Lung (tissue), 12 donors: ENCODE results near the gene GPS2. TPM values are rescaled to one million over a fixed set of nuclear protein-coding genes. Genes with fewer than 3 reads are reported as not detected.

Source experiments
- ATAC-seq: fragments of 200-7000 bp; cut with Tn5 transposase; one replicate; pipeline ENCODE4 v1.9.1; 2020; ENCODE audit warnings: moderate number of reproducible peaks; ENCODE audit not compliant: insufficient read depth, low FRiP score
- DNase-seq, 3 donors: peaks; one replicate each; pipeline ENCODE4 v3.0.0-alpha.2; 2013 to 2017
- H3K27ac ChIP-seq, 2 donors: one replicate each; pipeline ENCODE4 v1.5.1; 2013; ENCODE audit warnings: mild to moderate bottlenecking in 2 of 2, moderate library complexity in 2 of 2, control low read depth in 1 of 2, inconsistent platforms in 1 of 2, low read depth in 1 of 2, low read length in 1 of 2
- H3K27me3 ChIP-seq, 3 donors: one replicate each; pipeline ENCODE4 v1.5.1; 2013; ENCODE audit warnings: low read length in 2 of 3; ENCODE audit not compliant: control insufficient read depth in 3 of 3, insufficient read depth in 3 of 3
- H3K36me3 ChIP-seq, 4 donors: one replicate each; pipeline ENCODE4 v1.5.1; 2013; ENCODE audit warnings: low read length in 4 of 4, mild to moderate bottlenecking in 1 of 4, moderate library complexity in 1 of 4; ENCODE audit not compliant: control insufficient read depth in 4 of 4, insufficient read depth in 4 of 4
- H3K4me1 ChIP-seq, 5 donors: one replicate each; pipeline ENCODE4 v1.5.1; 2013; ENCODE audit warnings: low read length in 5 of 5, mild to moderate bottlenecking in 2 of 5, moderate library complexity in 1 of 5; ENCODE audit not compliant: control insufficient read depth in 5 of 5, insufficient read depth in 5 of 5
- H3K4me3 ChIP-seq: one replicate; pipeline ENCODE4 v1.5.1; 2013; ENCODE audit warnings: mild to moderate bottlenecking, control low read depth, moderate library complexity
- H3K9ac ChIP-seq, 2 donors: one replicate each; pipeline ENCODE4 v1.5.1; 2013; ENCODE audit warnings: low read length in 2 of 2, control low read depth in 1 of 2; ENCODE audit not compliant: insufficient read depth in 1 of 2
- H3K9me3 ChIP-seq, 4 donors: one replicate each; pipeline ENCODE4 v1.5.1; 2013; ENCODE audit warnings: low read length in 3 of 4, mild to moderate bottlenecking in 1 of 4, moderate library complexity in 1 of 4; ENCODE audit not compliant: control insufficient read depth in 4 of 4, insufficient read depth in 3 of 4
- WGBS, 2 donors: extraction: QIAGEN DNeasy Blood & Tissue Kit; methylation state at CpG; one replicate each; pipeline ENCODE4 v1.1.7; 2013; 5-methylcytosine and 5-hydroxymethylcytosine counted together
- polyA plus RNA-seq, 2 donors: library from polyadenylated mRNA; stranded (reverse); fragments of 200-250 nt; gene quantifications; one replicate each; pipeline ENCODE4 v1.2.1, GENCODE V29; 2013
- total RNA-seq, 2 donors: library from RNA; depleted of rRNA in 1 of 2; stranded (reverse); fragments of >200 nt in 1 of 2; gene quantifications; one replicate each; pipeline ENCODE4 v1.2.1, GENCODE V29; 2014 to 2021
- TF ChIP-seq, protein P1 (sequence below): IDR thresholded peaks from 2 replicates; pipeline ENCODE4 v1.5.1; 2012; ENCODE audit warnings: mild to moderate bottlenecking; ENCODE audit errors: control extremely low read depth, extremely low read depth
- donor health status: control.
- donor health status: control.
- donor health status: Bipolar disorder and iron deficiency.
- donor health status: healthy.
- donor health status: DM: yes; HTN: yes; CAD: no.

GPS2 gene
- total and polyA plus RNA-seq, 4 donors, result 23.8 to 71.6 (median 62.8) TPM

DNA sequence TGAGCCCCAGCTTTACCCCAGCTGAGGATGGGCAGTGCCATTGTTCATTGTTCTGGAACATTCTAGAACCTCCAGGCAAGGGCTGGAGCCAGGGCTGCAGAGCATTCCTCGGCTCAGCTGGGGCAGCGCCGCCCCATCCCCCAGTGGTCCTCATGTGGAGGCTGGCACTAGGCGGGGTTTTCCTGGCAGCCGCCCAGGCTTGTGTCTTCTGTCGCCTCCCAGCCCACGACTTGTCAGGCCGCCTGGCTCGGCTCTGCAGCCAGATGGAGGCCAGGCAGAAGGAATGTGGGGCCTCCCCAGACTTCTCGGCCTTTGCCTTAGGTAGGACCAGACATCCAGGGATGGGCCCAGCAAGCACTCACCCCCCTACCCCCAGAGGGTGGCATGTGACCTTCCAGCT is 39.9 kb upstream of the GPS2 start, which contains the start of gene TMEM95:
Gene TMEM95 (plus strand): TSS at position 104 of the 400 bp plus-strand sequence. CDS start 49 bp downstream, at position 153.
- H3K27me3 ChIP-seq, result no peaks in the 10 kb centered on the region
- no peaks in the 10 kb centered on the region for H3K9me3 ChIP-seq
- H3K4me1 ChIP-seq, result peaks cover 0 to 30% (median 10%) of the 10 kb centered on the region in 5 donors
- TF ChIP-seq, protein P1, sequence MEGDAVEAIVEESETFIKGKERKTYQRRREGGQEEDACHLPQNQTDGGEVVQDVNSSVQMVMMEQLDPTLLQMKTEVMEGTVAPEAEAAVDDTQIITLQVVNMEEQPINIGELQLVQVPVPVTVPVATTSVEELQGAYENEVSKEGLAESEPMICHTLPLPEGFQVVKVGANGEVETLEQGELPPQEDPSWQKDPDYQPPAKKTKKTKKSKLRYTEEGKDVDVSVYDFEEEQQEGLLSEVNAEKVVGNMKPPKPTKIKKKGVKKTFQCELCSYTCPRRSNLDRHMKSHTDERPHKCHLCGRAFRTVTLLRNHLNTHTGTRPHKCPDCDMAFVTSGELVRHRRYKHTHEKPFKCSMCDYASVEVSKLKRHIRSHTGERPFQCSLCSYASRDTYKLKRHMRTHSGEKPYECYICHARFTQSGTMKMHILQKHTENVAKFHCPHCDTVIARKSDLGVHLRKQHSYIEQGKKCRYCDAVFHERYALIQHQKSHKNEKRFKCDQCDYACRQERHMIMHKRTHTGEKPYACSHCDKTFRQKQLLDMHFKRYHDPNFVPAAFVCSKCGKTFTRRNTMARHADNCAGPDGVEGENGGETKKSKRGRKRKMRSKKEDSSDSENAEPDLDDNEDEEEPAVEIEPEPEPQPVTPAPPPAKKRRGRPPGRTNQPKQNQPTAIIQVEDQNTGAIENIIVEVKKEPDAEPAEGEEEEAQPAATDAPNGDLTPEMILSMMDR, result no peak
- peak; percentile 71 to 78 (median 72) for DNase-seq
- H3K27ac ChIP-seq, result no peak within 1 kb of the TSS
- WGBS, 2 donors, result 53 to 62% methylated on average over 10 of the region's 10 CpGs
- ATAC-seq, result no peak
- no peak within 1 kb of the TSS for H3K4me3 ChIP-seq
- peak within 1 kb of the TSS in 1 of 2 donors; percentile 15 for H3K9ac ChIP-seq
- H3K36me3 ChIP-seq, result no peaks in the 10 kb centered on the region

DNA sequence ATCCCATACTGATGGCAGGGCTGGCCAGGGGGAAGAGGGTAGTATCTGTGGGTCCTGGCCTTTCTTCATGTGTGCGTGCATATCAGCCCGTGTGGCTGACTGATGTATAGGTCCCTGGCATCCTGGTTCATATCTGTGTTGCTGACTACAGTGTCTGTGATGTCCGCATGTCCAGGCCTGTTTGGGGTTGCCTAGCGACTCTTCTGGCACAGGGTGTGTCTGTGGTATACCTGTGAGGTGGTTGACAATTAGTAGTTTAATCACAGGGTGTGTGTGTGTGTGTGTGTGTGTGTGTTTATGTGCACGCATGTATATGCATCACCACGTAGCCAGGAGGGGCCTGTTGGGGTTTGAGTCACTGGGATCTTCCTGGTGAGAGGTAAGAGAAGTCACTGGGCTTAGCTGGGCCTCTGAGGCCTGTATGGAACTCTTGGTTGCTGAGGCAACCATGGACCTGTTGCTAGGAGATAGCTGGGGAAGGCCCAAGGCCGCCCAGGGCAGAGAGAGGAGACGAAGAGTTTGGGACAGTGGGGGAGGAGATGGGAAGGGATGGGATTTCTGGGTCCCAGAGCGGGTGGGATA is 39.2 kb upstream of the GPS2 start:
- TF ChIP-seq, protein P1, result no peak
- ATAC-seq, result no peak
- peak in 2 of 3 donors; percentile 38 to 46 for DNase-seq
- no peaks in the 10 kb centered on the region for H3K9me3 ChIP-seq
- H3K36me3 ChIP-seq, result no peaks in the 10 kb centered on the region
- H3K4me1 ChIP-seq, result peaks cover 0 to 37% (median 10%) of the 10 kb centered on the region in 5 donors
- H3K27me3 ChIP-seq, result no peaks in the 10 kb centered on the region
- H3K9ac ChIP-seq, result peak overlapping the region in 1 of 2 donors; percentile 15
- H3K4me3 ChIP-seq, result no peak overlapping the region
- WGBS, 2 donors, result 84 to 91% methylated on average over 9 of the region's 9 CpGs
- no peak overlapping the region for H3K27ac ChIP-seq

DNA sequence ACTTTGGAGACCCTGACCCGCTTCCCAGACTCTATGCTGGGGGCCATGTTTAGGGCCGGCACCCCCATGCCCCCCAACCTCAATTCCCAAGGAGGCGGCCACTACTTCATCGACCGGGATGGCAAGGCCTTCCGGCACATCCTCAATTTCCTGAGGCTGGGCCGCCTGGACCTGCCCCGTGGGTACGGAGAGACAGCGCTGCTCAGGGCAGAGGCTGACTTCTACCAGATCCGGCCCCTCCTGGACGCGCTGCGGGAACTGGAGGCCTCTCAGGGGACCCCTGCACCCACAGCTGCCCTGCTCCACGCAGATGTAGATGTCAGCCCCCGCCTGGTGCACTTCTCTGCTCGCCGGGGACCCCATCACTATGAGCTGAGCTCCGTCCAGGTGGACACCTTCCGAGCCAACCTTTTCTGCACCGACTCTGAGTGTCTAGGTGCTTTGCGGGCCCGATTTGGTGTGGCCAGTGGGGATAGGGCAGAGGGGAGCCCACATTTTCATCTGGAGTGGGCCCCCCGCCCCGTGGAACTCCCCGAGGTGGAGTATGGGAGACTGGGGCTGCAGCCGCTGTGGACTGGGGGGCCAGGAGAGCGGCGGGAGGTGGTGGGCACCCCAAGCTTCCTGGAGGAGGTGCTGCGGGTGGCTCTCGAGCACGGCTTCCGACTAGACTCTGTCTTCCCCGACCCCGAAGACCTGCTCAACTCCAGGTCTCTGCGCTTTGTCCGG is 37.9 kb upstream of the GPS2 start:
- no peak for ATAC-seq
- no peak overlapping the region for H3K9ac ChIP-seq
- no peaks in the 10 kb centered on the region for H3K27me3 ChIP-seq
- no peaks in the 10 kb centered on the region for H3K36me3 ChIP-seq
- H3K9me3 ChIP-seq, result no peaks in the 10 kb centered on the region
- 90 to 95% methylated on average over 37 of the region's 37 CpGs for WGBS, 2 donors
- no peak overlapping the region for H3K27ac ChIP-seq
- no peak overlapping the region for H3K4me3 ChIP-seq
- no peak for DNase-seq
- TF ChIP-seq, protein P1, result no peak
- peaks cover 0 to 44% (median 10%) of the 10 kb centered on the region in 5 donors for H3K4me1 ChIP-seq
